H1 (cell line): ENCODE data around the gene OSBPL3. TPM values are rescaled to one million over a fixed set of nuclear protein-coding genes. Genes with fewer than 3 reads are reported as not detected.

Experiments used
- CTCF ChIA-PET: fragments of 300-600 bp; sonication (Branson Sonifier 250); formaldehyde crosslinking; loops from one replicate; lab custom pipeline; 2021; ENCODE audit not compliant: partially characterized antibody; lab: Charles Lee
- POLR2A ChIA-PET: fragments of 300-600 bp; sonication (Branson Sonifier 250); formaldehyde crosslinking; loops from one replicate; lab custom pipeline; 2021; ENCODE audit warnings: inconsistent platforms; ENCODE audit not compliant: partially characterized antibody; lab: Charles Lee
- DNase-seq, 2 experiments: peaks; one replicate each; pipeline versions ENCODE4 v3.0.0 to v3.0.0-alpha.2; 2010 to 2022; ENCODE audit warnings: low spot score in 2 of 2, low read depth in 1 of 2, mixed read lengths in 1 of 2
- FAIRE-seq: peaks from 2 replicates; lab custom pipeline; 2011; peaks lifted over from hg19 to GRCh38; lab: Jason Lieb, UNC
- H2AFZ ChIP-seq: 2 replicates; pipeline ENCODE4 v1.8.1; 2012; ENCODE audit warnings: low read length, inconsistent platforms
- H2AK5ac ChIP-seq: 2 replicates; pipeline ENCODE4 v1.6.1; 2013; ENCODE audit warnings: low read depth, low read length
- H2BK120ac ChIP-seq: replicated peaks from 2 replicates; pipeline ENCODE3; 2013; ENCODE audit warnings: low read depth, low read length, inconsistent platforms
- H2BK12ac ChIP-seq: 2 replicates; pipeline ENCODE4 v1.6.1; 2013; ENCODE audit warnings: low read depth, low read length
- H2BK15ac ChIP-seq: 2 replicates; pipeline ENCODE4 v1.6.1; 2013; ENCODE audit warnings: low read length
- H2BK20ac ChIP-seq: 2 replicates; pipeline ENCODE4 v1.6.1; 2013; ENCODE audit warnings: low read length
- H2BK5ac ChIP-seq: 2 replicates; pipeline ENCODE4 v1.6.1; 2013; ENCODE audit warnings: low read depth, low read length
- H3K14ac ChIP-seq: 2 replicates; pipeline ENCODE4 v1.6.1; 2013; ENCODE audit warnings: inconsistent platforms; ENCODE audit not compliant: insufficient read length
- H3K18ac ChIP-seq: 2 replicates; pipeline ENCODE4 v1.6.1; 2013; ENCODE audit warnings: low read length; ENCODE audit errors: extremely low read depth
- H3K23ac ChIP-seq: 2 replicates; pipeline ENCODE4 v1.6.1; 2013; ENCODE audit warnings: inconsistent platforms; ENCODE audit not compliant: insufficient read length
- H3K23me2 ChIP-seq: 2 replicates; pipeline ENCODE4 v1.6.1; 2013; ENCODE audit warnings: low read depth, low read length
- H3K27ac ChIP-seq: 2 replicates; pipeline ENCODE4 v1.6.1; 2011; ENCODE audit warnings: low read depth, low read length, inconsistent platforms
- H3K27me3 ChIP-seq, 4 experiments: replicated peaks in 1 of 4; 1 replicate in 1 of 4; 2 replicates in 3 of 4; pipeline versions ENCODE4 v1.6.1 to v1.8.1; 2011 to 2013; ENCODE audit warnings: low read length in 3 of 4, mild to moderate bottlenecking in 3 of 4, inconsistent platforms in 2 of 4, mixed read lengths in 2 of 4, moderate library complexity in 1 of 4; ENCODE audit not compliant: control insufficient read depth in 3 of 4, insufficient read depth in 3 of 4; ENCODE audit errors: extremely low read depth in 1 of 4
- H3K36me3 ChIP-seq, 4 experiments: 2 replicates each; pipeline versions ENCODE4 v1.6.1 to v1.8.1; 2011 to 2013; ENCODE audit warnings: mild to moderate bottlenecking in 4 of 4, low read length in 3 of 4, moderate library complexity in 2 of 4, control low read depth in 1 of 4, inconsistent platforms in 1 of 4; ENCODE audit not compliant: insufficient read depth in 4 of 4, control insufficient read depth in 2 of 4
- H3K4ac ChIP-seq: replicated peaks from 2 replicates; pipeline ENCODE3; 2013; ENCODE audit warnings: low read length, low read depth, mixed read lengths, inconsistent platforms; ENCODE audit not compliant: insufficient read length
- H3K4me1 ChIP-seq, 4 experiments: replicated peaks in 1 of 4; 1 replicate in 1 of 4; 2 replicates in 3 of 4; pipeline versions ENCODE4 v1.6.1 to v1.8.1; 2011 to 2013; ENCODE audit warnings: low read length in 3 of 4, inconsistent platforms in 2 of 4, mixed read lengths in 1 of 4; ENCODE audit not compliant: insufficient read depth in 4 of 4, control insufficient read depth in 3 of 4
- H3K4me2 ChIP-seq, 2 experiments: 2 replicates each; pipeline versions ENCODE4 v1.6.1 to v1.8.1; 2011 to 2013; ENCODE audit warnings: low read depth in 2 of 2, low read length in 2 of 2, control low read depth in 1 of 2, inconsistent platforms in 1 of 2, mild to moderate bottlenecking in 1 of 2; ENCODE audit not compliant: insufficient read depth in 1 of 2
- H3K4me3 ChIP-seq, 4 experiments: fragments of 200-600, 300-600 bp in 1 of 4; sonication (generic), shearing (Covaris generic), sonication (Bioruptor Twin) in 1 of 4; 2 replicates each; pipeline versions ENCODE4 v1.5.1 to v1.8.1; 2011 to 2016; ENCODE audit warnings: low read length in 4 of 4, low read depth in 3 of 4, control low read depth in 2 of 4, inconsistent platforms in 2 of 4, mild to moderate bottlenecking in 2 of 4, mixed read lengths in 1 of 4, moderate library complexity in 1 of 4; ENCODE audit not compliant: insufficient read depth in 2 of 4; ENCODE audit errors: extremely low read depth in 1 of 4
- H3K56ac ChIP-seq: replicated peaks from 2 replicates; pipeline ENCODE3; 2013; ENCODE audit warnings: low read depth, mild to moderate bottlenecking, mixed read lengths, low read length, inconsistent platforms; ENCODE audit not compliant: insufficient read length
- H3K79me1 ChIP-seq: 2 replicates; pipeline ENCODE4 v1.6.1; 2013; ENCODE audit warnings: low read depth, low read length, control low read depth
- H3K79me2 ChIP-seq, 2 experiments: 2 replicates each; pipeline versions ENCODE4 v1.6.1 to v1.8.1; 2012 to 2013; ENCODE audit warnings: low read length in 2 of 2, mild to moderate bottlenecking in 2 of 2, inconsistent platforms in 1 of 2; ENCODE audit not compliant: insufficient read depth in 2 of 2, control insufficient read depth in 1 of 2
- H3K9ac ChIP-seq, 4 experiments: replicated peaks in 1 of 4; 1 replicate in 1 of 4; 2 replicates in 3 of 4; pipeline versions ENCODE4 v1.6.1 to v1.8.1; 2011 to 2013; ENCODE audit warnings: low read depth in 3 of 4, low read length in 3 of 4, control low read depth in 2 of 4, mild to moderate bottlenecking in 2 of 4, moderate library complexity in 2 of 4, inconsistent platforms in 1 of 4; ENCODE audit errors: extremely low read depth in 1 of 4
- H3K9me3 ChIP-seq, 2 experiments: 2 replicates each; pipeline versions ENCODE4 v1.6.1 to v1.8.1; 2012 to 2013; ENCODE audit warnings: mild to moderate bottlenecking in 2 of 2, moderate library complexity in 2 of 2, control low read depth in 1 of 2, inconsistent platforms in 1 of 2, low read depth in 1 of 2, low read length in 1 of 2, mixed read lengths in 1 of 2; ENCODE audit not compliant: insufficient read depth in 2 of 2
- H4K20me1 ChIP-seq, 2 experiments: replicated peaks in 1 of 2; 2 replicates each; pipeline versions ENCODE3 to v1.8.1; 2011 to 2013; ENCODE audit warnings: inconsistent platforms in 2 of 2, low read length in 2 of 2, mild to moderate bottlenecking in 1 of 2; ENCODE audit not compliant: insufficient read depth in 2 of 2, control insufficient read depth in 1 of 2
- H4K5ac ChIP-seq: 2 replicates; pipeline ENCODE4 v1.6.1; 2013; ENCODE audit warnings: low read length, low read depth, mixed read lengths, inconsistent platforms; ENCODE audit not compliant: insufficient read length
- H4K8ac ChIP-seq: 2 replicates; pipeline ENCODE4 v1.8.0; 2013; ENCODE audit warnings: mild to moderate bottlenecking, moderate library complexity, low read length, inconsistent platforms; ENCODE audit not compliant: insufficient read depth; ENCODE audit errors: extremely low read depth
- H4K91ac ChIP-seq: replicated peaks from 2 replicates; pipeline ENCODE3; 2013; ENCODE audit warnings: low read length, mixed read lengths, inconsistent platforms; ENCODE audit not compliant: insufficient read length
- BACH1 ChIP-seq: IDR thresholded peaks from 2 replicates; pipeline ENCODE4 v1.6.1; 2012; ENCODE audit warnings: low read length, improper control_type of control experiment
- BCL11A ChIP-seq, 2 experiments: IDR thresholded peaks; one replicate each; pipeline ENCODE4 v1.6.1; 2011; ENCODE audit warnings: low read depth in 2 of 2, low read length in 2 of 2, mild to moderate bottlenecking in 2 of 2
- BRCA1 ChIP-seq: IDR thresholded peaks from 2 replicates; pipeline ENCODE4 v1.6.1; 2012; ENCODE audit warnings: low read depth, low read length, improper control_type of control experiment
- EGR1 ChIP-seq: IDR thresholded peaks from 2 replicates; pipeline ENCODE4 v1.6.1; 2011; ENCODE audit warnings: low read depth, low read length, borderline replicate concordance
- JUN ChIP-seq: IDR thresholded peaks from 2 replicates; pipeline ENCODE4 v1.6.1; 2011; ENCODE audit warnings: low read depth, mild to moderate bottlenecking, improper control_type of control experiment, low read length
- KDM5A ChIP-seq: fragments of 200-600 bp; IDR thresholded peaks from 2 replicates; pipeline ENCODE4 v1.7.1; 2012; ENCODE audit warnings: mild to moderate bottlenecking, low read length, inconsistent platforms, mixed read lengths
- MAFK ChIP-seq: IDR thresholded peaks from 2 replicates; pipeline ENCODE4 v1.6.1; 2012; ENCODE audit warnings: low read depth, mild to moderate bottlenecking, improper control_type of control experiment, low read length
- SP4 ChIP-seq: IDR thresholded peaks from 2 replicates; pipeline ENCODE4 v1.6.1; 2012; ENCODE audit warnings: low read length, inconsistent platforms
- TAF1 ChIP-seq: IDR thresholded peaks from 2 replicates; pipeline ENCODE4 v1.6.1; 2011; ENCODE audit warnings: mild to moderate bottlenecking, low read depth, low read length
- TCF12 ChIP-seq: IDR thresholded peaks from 2 replicates; pipeline ENCODE4 v1.6.1; 2011; ENCODE audit warnings: low read depth, mild to moderate bottlenecking, low read length
- YY1 ChIP-seq: IDR thresholded peaks from 2 replicates; pipeline ENCODE4 v1.6.1; 2011; ENCODE audit warnings: low read depth, mild to moderate bottlenecking, low read length
- ZNF274 ChIP-seq: IDR thresholded peaks from 2 replicates; pipeline ENCODE4 v1.7.0; 2012; ENCODE audit warnings: low read length, borderline replicate concordance; ENCODE audit errors: extremely low read depth
- WGBS, 2 experiments: shearing (Covaris generic) in 1 of 2; methylation state at CpG; one replicate each; pipeline versions ENCODE4 v1.1.6 to v1.1.7; 2013 to 2015; ENCODE audit warnings: low lambda C conversion rate in 2 of 2, mixed read lengths in 2 of 2, inconsistent platforms in 1 of 2, low coverage in 1 of 2, missing lambda C conversion rate in 1 of 2; ENCODE audit not compliant: insufficient replicate concordance in 2 of 2, insufficient coverage in 1 of 2, insufficient read length in 1 of 2; ENCODE audit errors: extremely low coverage in 1 of 2, missing lambda C conversion rate in 1 of 2; 5-methylcytosine and 5-hydroxymethylcytosine counted together
- polyA plus RNA-seq, 7 experiments: library from polyadenylated mRNA; depleted of rRNA in 3 of 7; stranded (reverse) in 5 of 7; unstranded in 2 of 7; fragments of >200 nt in 5 of 7; fragments of 200-250 nt in 2 of 7; gene quantifications; 1 replicate in 5 of 7; 2 replicates in 1 of 7; 4 replicates in 1 of 7; pipeline versions ENCODE4 v1.2.1 to v1.2.3, GENCODE V29; 2011 to 2013; ENCODE audit warnings: missing spikeins in 2 of 7, mixed read lengths in 2 of 7
- total RNA-seq: library from RNA; stranded (reverse); fragmentation: NEBNext Ultra II Directional; extraction: Animal tissue kit (Norgen Biotek cat#: 25700); gene quantifications from 2 replicates; pipeline ENCODE4 v1.2.1, GENCODE V29; 2021

Gene OSBPL3
- total and polyA plus RNA-seq, 2 of the 8 experiments (the other 6 are each of a cell fraction or from before 2014, with no cell fraction given) = 2.8 to 13.9 TPM

- ChIA-PET POLR2A (interaction anchor here (1.0 to 2.0 kb wide), 3 partner anchors 10 to 51 kb away, joined by 3 to 7 read pairs (median 3); no protein-coding TSS in a partner anchor), CTCF (interaction anchor here (0.7 to 2.3 kb wide), 10 partner anchors 10 to 991 kb away, joined by 3 to 6 read pairs (median 4); no protein-coding TSS in a partner anchor)
- H3K9me3 ChIP-seq = no peaks in the 10 kb centered on the region
- 74% methylated on average over 3 of the region's 3 CpGs; no CpG with 5 or more reads in 1 of the 2 experiments for WGBS, 2 experiments
- no peaks in the 10 kb centered on the region for H3K36me3 ChIP-seq
- H3K4me1 ChIP-seq = peaks cover 0 to 5% (median 3%) of the 10 kb centered on the region in 4 experiments; a peak in 4 of 7 replicates
- H2AK5ac ChIP-seq = no peak overlapping the region
- no peak overlapping the region for H2BK5ac ChIP-seq
- H4K91ac ChIP-seq = no peak overlapping the region
- H3K23me2 ChIP-seq = peaks cover 6% of the 10 kb centered on the region; the same call in 1 of the 2 replicates
- no peaks in the 10 kb centered on the region for H4K20me1 ChIP-seq
- FAIRE-seq = no peak
- H2AFZ ChIP-seq = no peak overlapping the region
- H2BK120ac ChIP-seq = no peak overlapping the region
- H3K27ac ChIP-seq = no peak overlapping the region
- H3K23ac ChIP-seq = no peak overlapping the region
- no peaks in the 10 kb centered on the region for H3K79me1 ChIP-seq
- no peak overlapping the region for H4K5ac ChIP-seq
- H3K56ac ChIP-seq = no peak overlapping the region
- TF ChIP-seq TCF12 (no peak), EGR1 (no peak), ZNF274 (no peak), MAFK (no peak), JUN (no peak), SP4 (no peak), TAF1 (no peak), BRCA1 (no peak), BACH1 (no peak), YY1 (no peak), KDM5A (no peak), BCL11A (IDR thresholded peaks at IDR 0.05; ENCODE audit: low read depth in 2 of 2, low read length in 2 of 2) (no peak)
- no peak for DNase-seq
- H2BK12ac ChIP-seq = no peak overlapping the region
- no peak overlapping the region for H3K4me3 ChIP-seq
- H2BK20ac ChIP-seq = peak overlapping the region; percentile 66; the same call in 1 of the 2 replicates
- no peak overlapping the region for H3K18ac ChIP-seq
- no peak overlapping the region for H2BK15ac ChIP-seq
- no peak overlapping the region for H3K9ac ChIP-seq
- H3K4me2 ChIP-seq = no peak overlapping the region
- H3K4ac ChIP-seq = no peak overlapping the region
- H3K14ac ChIP-seq = no peak overlapping the region
- H3K27me3 ChIP-seq = peaks cover 3 to 25% (median 15%) of the 10 kb centered on the region in 4 experiments
- no peak overlapping the region for H4K8ac ChIP-seq
- H3K79me2 ChIP-seq = no peaks in the 10 kb centered on the region
Observed at GRCh38 chr7:24752073-24752800, 227.7 kb downstream of the OSBPL3 start.
